ENCODE data around the gene PTPRU. TPM values are rescaled to one million over a fixed set of nuclear protein-coding genes. Genes with fewer than 3 reads are reported as not detected.

PTPRU gene
- total and polyA plus RNA-seq, 2 experiments from 2014 or later: 8.0 to 105 TPM

DNA sequence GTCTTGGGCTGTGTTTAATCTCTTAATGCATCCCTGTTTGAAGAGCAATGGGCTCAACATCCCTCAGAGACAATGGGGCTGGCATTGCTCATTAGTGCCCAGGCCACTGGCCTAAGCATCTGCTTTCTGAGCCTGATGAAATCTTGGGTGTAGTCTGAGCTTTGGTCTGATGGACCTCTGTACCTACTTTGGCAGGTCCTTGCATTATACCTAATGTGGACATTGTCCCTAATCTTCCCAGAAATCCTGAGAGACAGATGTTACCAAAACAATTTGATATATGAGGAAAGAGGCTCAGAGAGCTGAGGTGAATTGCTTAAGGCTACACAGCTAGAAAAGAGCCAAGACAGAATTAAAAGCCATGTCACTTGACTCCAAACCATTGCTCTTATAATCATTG lies 95.0 kb downstream of the PTPRU start (continued):
- TF ChIP-seq EZH2 (IDR thresholded peaks at IDR 0.05; ENCODE audit: low read depth, unreplicated experiment) (no peak), CREB1 (CRISPR knock-in tag; IDR thresholded peaks at IDR 0.05; ENCODE audit: low read depth) (no peak), EZH2phosphoT487 (IDR thresholded peaks at IDR 0.05; ENCODE audit: unreplicated experiment) (no peak), NANOG (IDR thresholded peaks at IDR 0.05; ENCODE audit: borderline replicate concordance) (no peak), STAT1 (IDR thresholded peaks at IDR 0.05; ENCODE audit: unreplicated experiment) (no peak), JUNB (IDR thresholded peaks at IDR 0.05; ENCODE audit: unreplicated experiment) (no peak)
- TF ChIP-seq, protein P1, sequence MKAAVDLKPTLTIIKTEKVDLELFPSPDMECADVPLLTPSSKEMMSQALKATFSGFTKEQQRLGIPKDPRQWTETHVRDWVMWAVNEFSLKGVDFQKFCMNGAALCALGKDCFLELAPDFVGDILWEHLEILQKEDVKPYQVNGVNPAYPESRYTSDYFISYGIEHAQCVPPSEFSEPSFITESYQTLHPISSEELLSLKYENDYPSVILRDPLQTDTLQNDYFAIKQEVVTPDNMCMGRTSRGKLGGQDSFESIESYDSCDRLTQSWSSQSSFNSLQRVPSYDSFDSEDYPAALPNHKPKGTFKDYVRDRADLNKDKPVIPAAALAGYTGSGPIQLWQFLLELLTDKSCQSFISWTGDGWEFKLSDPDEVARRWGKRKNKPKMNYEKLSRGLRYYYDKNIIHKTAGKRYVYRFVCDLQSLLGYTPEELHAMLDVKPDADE (IDR thresholded peaks at IDR 0.05): no peak
- TF ChIP-seq, protein P2, sequence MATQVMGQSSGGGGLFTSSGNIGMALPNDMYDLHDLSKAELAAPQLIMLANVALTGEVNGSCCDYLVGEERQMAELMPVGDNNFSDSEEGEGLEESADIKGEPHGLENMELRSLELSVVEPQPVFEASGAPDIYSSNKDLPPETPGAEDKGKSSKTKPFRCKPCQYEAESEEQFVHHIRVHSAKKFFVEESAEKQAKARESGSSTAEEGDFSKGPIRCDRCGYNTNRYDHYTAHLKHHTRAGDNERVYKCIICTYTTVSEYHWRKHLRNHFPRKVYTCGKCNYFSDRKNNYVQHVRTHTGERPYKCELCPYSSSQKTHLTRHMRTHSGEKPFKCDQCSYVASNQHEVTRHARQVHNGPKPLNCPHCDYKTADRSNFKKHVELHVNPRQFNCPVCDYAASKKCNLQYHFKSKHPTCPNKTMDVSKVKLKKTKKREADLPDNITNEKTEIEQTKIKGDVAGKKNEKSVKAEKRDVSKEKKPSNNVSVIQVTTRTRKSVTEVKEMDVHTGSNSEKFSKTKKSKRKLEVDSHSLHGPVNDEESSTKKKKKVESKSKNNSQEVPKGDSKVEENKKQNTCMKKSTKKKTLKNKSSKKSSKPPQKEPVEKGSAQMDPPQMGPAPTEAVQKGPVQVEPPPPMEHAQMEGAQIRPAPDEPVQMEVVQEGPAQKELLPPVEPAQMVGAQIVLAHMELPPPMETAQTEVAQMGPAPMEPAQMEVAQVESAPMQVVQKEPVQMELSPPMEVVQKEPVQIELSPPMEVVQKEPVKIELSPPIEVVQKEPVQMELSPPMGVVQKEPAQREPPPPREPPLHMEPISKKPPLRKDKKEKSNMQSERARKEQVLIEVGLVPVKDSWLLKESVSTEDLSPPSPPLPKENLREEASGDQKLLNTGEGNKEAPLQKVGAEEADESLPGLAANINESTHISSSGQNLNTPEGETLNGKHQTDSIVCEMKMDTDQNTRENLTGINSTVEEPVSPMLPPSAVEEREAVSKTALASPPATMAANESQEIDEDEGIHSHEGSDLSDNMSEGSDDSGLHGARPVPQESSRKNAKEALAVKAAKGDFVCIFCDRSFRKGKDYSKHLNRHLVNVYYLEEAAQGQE (IDR thresholded peaks at IDR 0.05; ENCODE audit: unreplicated experiment): no peak

DNA sequence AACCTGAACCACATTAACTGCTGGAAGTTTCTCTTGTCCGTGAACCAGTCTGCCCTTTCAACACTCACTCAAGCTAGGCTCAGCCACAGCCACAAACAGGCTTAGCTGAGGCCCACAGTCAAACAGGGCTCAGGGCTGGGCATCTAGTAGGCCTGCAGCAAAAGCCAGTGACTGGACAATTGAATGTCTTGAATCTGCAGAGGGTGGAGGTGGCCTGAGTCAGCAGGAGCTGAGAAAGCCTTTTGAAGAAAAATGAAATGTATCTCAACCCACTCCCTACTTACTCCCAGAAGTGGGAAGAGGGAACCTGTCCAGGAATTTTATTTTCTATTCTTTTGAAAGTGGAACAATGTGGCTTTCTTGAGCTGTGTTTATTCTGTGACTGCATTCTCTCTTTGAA lies 95.4 kb downstream of the PTPRU start:
- no peaks in the 10 kb centered on the region for H3F3A ChIP-seq (replicated peaks; ENCODE audit: low read depth)
- no peaks in the 10 kb centered on the region for H4K20me1 ChIP-seq (replicated peaks; ENCODE audit: insufficient read depth)
- peaks cover 3% of the 10 kb centered on the region; the same call in 1 of the 2 replicates for H3K9me2 ChIP-seq (ENCODE audit: insufficient read depth)
- no peak overlapping the region for H3K4me3 ChIP-seq
- no peak overlapping the region for H3K27ac ChIP-seq (ENCODE audit: low read depth)
- H3K27me3 ChIP-seq (ENCODE audit: insufficient read depth): no peaks in the 10 kb centered on the region
- no peak overlapping the region for H3K4me2 ChIP-seq
- H3K79me2 ChIP-seq (replicated peaks; ENCODE audit: insufficient read depth): no peaks in the 10 kb centered on the region
- H3K27me3 Mint-ChIP-seq (ENCODE audit: insufficient read depth, low read depth, poor library complexity): peaks cover 1% of the 10 kb centered on the region
- H3K36me3 ChIP-seq (ENCODE audit: insufficient read depth): no peaks in the 10 kb centered on the region
- H3K4me3 Mint-ChIP-seq: no peak overlapping the region
- H3K36me3 Mint-ChIP-seq (ENCODE audit: low read depth): peaks cover 3% of the 10 kb centered on the region; the same call in 1 of the 3 replicates
- DNase-seq (ENCODE audit: low spot score) (no peak), ATAC-seq (no peak)
- H3K4me1 ChIP-seq (ENCODE audit: insufficient read depth): no peaks in the 10 kb centered on the region
- H3K4me1 Mint-ChIP-seq: no peaks in the 10 kb centered on the region
- H2AFZ ChIP-seq: no peak overlapping the region
- H3K9me3 Mint-ChIP-seq: peaks cover 3% of the 10 kb centered on the region; the same call in 2 of the 3 replicates
- no peak overlapping the region for H3K27ac Mint-ChIP-seq
- TF ChIP-seq, protein P1 (IDR thresholded peaks at IDR 0.05): no peak
- TF ChIP-seq, protein P3, sequence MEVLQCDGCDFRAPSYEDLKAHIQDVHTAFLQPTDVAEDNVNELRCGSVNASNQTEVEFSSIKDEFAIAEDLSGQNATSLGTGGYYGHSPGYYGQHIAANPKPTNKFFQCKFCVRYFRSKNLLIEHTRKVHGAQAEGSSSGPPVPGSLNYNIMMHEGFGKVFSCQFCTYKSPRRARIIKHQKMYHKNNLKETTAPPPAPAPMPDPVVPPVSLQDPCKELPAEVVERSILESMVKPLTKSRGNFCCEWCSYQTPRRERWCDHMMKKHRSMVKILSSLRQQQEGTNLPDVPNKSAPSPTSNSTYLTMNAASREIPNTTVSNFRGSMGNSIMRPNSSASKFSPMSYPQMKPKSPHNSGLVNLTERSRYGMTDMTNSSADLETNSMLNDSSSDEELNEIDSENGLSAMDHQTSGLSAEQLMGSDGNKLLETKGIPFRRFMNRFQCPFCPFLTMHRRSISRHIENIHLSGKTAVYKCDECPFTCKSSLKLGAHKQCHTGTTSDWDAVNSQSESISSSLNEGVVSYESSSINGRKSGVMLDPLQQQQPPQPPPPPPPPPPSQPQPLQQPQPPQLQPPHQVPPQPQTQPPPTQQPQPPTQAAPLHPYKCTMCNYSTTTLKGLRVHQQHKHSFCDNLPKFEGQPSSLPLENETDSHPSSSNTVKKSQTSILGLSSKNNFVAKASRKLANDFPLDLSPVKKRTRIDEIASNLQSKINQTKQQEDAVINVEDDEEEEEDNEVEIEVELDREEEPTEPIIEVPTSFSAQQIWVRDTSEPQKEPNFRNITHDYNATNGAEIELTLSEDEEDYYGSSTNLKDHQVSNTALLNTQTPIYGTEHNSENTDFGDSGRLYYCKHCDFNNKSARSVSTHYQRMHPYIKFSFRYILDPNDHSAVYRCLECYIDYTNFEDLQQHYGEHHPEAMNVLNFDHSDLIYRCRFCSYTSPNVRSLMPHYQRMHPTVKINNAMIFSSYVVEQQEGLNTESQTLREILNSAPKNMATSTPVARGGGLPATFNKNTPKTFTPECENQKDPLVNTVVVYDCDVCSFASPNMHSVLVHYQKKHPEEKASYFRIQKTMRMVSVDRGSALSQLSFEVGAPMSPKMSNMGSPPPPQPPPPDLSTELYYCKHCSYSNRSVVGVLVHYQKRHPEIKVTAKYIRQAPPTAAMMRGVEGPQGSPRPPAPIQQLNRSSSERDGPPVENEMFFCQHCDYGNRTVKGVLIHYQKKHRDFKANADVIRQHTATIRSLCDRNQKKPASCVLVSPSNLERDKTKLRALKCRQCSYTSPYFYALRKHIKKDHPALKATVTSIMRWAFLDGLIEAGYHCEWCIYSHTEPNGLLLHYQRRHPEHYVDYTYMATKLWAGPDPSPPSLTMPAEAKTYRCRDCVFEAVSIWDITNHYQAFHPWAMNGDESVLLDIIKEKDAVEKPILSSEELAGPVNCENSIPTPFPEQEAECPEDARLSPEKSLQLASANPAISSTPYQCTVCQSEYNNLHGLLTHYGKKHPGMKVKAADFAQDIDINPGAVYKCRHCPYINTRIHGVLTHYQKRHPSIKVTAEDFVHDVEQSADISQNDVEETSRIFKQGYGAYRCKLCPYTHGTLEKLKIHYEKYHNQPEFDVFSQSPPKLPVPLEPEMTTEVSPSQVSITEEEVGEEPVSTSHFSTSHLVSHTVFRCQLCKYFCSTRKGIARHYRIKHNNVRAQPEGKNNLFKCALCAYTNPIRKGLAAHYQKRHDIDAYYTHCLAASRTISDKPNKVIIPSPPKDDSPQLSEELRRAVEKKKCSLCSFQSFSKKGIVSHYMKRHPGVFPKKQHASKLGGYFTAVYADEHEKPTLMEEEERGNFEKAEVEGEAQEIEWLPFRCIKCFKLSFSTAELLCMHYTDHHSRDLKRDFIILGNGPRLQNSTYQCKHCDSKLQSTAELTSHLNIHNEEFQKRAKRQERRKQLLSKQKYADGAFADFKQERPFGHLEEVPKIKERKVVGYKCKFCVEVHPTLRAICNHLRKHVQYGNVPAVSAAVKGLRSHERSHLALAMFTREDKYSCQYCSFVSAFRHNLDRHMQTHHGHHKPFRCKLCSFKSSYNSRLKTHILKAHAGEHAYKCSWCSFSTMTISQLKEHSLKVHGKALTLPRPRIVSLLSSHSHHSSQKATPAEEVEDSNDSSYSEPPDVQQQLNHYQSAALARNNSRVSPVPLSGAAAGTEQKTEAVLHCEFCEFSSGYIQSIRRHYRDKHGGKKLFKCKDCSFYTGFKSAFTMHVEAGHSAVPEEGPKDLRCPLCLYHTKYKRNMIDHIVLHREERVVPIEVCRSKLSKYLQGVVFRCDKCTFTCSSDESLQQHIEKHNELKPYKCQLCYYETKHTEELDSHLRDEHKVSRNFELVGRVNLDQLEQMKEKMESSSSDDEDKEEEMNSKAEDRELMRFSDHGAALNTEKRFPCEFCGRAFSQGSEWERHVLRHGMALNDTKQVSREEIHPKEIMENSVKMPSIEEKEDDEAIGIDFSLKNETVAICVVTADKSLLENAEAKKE (CRISPR knock-in tag; IDR thresholded peaks at IDR 0.05): no peak
- TF ChIP-seq, protein P2 (IDR thresholded peaks at IDR 0.05; ENCODE audit: unreplicated experiment): no peak
- TF ChIP-seq STAT1 (IDR thresholded peaks at IDR 0.05; ENCODE audit: unreplicated experiment): no peak

Measured in GM23338 (cell line).